KOPT-K1 (cell line): ENCODE measurements around the gene PEMT.

ENCODE experiments used
- H3K27ac ChIP-seq: fragments of 200-600 bp; sonication (generic); 2 replicates; pipeline ENCODE4 v1.5.1; 2016; ENCODE audit warnings: antibody characterized with exemption, mild to moderate bottlenecking, low read depth, low read length; ENCODE audit not compliant: poor library complexity, severe bottlenecking
- H3K36me3 ChIP-seq: fragments of 200-600 bp; sonication (generic); 2 replicates; pipeline ENCODE4 v1.5.1; 2017; ENCODE audit warnings: antibody characterized with exemption, mild to moderate bottlenecking, low read length, moderate library complexity; ENCODE audit not compliant: insufficient read depth
- H3K9me3 ChIP-seq: fragments of 200-600 bp; sonication (generic); 2 replicates; pipeline ENCODE4 v1.5.1; 2017; ENCODE audit warnings: antibody characterized with exemption, low read length, mild to moderate bottlenecking; ENCODE audit not compliant: insufficient read depth, poor library complexity, severe bottlenecking

PEMT gene

DNA sequence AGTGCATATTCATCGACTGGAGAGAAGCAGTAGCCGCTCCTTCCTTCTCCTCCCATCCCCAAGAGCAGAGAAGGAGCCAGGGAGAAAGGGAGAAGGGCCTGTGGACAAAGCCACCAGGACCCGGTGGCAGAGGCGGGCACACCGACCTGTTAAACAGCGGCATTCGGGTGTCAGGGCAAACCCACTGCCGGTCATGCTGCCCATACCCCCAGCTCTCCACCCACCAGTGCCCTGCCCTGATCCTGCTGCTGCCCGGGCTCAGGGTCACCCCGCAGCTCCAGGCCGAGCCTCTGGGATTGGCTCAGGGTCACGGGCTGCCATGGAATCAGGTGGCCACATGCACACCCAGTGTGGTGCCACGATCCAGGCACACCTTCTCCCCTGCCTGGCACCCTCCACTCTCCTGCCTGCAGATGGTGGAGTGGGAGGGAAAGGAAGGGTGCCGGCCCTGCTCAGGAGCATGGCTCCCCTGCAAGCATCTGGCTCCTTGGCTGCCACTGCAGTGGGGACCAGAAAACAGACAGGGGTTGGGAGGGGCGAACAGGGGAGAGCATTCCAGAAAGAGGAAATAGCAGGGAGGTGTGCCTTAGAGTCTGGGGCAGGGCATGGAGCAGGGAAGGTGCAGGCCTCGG, 77.0 kb downstream of the PEMT start:
- Histone ChIP-seq H3K9me3 (no peaks in the 10 kb centered on the region), H3K27ac (no peak overlapping the region), H3K36me3 (no peaks in the 10 kb centered on the region)

DNA sequence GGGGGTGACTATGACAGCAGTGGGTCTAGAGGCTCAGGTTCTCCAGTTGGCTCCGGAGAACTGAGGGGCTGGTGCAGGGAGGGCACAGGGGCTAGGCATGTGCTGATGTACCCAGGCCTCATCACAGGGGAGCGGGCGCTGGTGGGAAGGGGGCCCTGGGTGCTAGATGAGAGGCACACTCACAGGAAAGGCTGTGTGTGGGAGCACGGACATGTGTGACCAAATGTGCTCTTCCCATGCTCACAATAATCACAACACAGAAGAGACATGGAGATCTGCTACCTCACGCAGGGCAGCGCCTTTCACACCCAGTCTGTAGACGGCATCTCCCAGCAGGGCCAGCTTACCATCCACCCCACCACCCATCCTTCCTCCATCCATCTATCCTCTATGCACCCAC, 77.9 kb downstream of the PEMT start:
- Histone ChIP-seq H3K27ac (no peak overlapping the region), H3K9me3 (no peaks in the 10 kb centered on the region), H3K36me3 (no peaks in the 10 kb centered on the region)

DNA sequence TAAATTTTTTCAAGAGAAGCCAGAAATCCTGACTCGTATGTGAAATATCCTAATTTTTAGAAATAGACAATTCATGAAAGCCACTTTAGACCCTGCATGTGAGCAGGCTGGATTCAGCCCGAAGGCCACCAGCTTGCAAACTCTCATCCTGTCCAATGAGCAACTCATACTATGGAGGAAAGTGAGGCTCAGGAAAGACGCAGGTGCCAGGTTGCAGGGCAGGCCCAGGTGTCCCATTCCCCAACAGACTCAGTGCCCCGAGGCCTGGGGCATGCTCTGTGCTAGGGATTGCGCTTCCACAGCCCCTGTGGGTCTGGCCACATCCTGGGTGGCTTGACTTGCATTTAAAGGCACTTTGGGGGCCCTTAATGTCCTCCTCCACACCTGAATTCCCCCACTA, 78.6 kb downstream of the PEMT start:
- H3K36me3 ChIP-seq = no peaks in the 10 kb centered on the region
- H3K27ac ChIP-seq = no peak overlapping the region
- H3K9me3 ChIP-seq = no peaks in the 10 kb centered on the region

DNA sequence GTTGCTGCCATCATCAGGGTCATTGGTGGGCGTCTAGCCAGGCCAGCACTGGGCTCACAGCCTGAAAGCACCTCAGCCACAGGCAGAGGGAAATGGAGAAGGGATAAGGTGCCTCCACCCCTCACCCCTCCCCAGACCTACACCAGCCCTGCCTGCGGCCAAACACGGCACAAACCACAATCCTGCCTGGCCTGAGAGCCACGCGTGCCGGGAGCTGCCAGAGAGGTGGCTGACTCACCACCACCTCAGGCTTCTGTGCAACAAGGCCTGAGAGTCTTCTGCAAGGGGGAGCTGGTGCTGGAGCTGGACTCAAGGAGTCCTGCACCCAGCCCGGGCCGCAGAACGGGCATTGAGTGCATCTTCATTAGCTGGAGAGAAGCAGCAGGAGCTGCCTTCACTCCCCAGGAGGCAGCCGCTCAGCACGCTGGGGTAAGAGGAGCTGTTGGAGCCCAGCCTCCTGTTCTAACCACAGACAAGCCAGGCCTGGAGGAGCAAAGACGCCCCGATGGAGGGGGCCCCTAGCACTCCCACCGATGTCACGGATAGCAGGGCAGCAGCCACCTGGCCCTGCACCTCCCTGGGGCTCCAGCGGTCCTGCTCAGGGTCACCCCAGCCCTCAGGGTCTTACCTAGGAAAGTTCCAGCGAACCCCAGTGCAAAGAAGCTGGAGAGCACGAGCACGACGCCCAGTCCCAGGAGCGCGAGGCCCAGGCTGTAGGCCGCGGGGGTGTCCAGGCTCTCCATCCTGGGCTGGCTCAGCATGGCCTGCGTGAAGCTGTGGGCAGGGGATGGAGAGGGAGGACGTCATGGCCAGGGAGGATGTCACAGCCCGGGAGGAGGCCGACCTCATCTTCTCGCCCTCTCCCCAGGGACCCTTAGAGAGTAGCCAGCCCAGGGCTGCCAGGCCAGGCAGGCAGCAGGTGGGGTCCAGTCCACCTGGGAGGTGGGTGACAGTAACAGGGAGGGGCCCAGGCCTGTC, 79.3 kb downstream of the PEMT start:
- no peak overlapping the region for H3K27ac ChIP-seq
- no peaks in the 10 kb centered on the region for H3K9me3 ChIP-seq
- H3K36me3 ChIP-seq = no peaks in the 10 kb centered on the region

DNA sequence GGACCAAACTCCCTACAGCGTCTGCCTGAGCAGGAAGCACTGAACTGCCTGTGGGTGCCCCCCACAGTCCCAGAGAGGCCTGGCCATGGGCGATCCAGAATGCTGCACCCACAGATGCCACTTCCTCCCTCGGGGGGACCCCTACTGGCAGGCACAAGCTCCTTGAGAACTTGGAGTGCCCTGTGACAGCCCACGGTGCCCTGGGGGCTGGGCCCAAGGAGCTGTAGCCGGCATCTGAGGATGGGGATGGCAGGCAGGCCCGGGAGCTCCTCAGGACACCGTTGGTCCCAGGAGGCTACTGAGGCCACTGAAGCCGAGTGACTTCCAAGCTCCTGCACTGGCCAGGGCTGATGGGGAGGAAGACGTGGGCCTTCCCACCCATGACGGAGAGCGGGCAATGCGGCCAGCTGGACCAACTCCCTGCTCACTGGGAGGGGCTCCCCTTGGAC, 80.2 kb downstream of the PEMT start:
- no peak overlapping the region for H3K27ac ChIP-seq

DNA sequence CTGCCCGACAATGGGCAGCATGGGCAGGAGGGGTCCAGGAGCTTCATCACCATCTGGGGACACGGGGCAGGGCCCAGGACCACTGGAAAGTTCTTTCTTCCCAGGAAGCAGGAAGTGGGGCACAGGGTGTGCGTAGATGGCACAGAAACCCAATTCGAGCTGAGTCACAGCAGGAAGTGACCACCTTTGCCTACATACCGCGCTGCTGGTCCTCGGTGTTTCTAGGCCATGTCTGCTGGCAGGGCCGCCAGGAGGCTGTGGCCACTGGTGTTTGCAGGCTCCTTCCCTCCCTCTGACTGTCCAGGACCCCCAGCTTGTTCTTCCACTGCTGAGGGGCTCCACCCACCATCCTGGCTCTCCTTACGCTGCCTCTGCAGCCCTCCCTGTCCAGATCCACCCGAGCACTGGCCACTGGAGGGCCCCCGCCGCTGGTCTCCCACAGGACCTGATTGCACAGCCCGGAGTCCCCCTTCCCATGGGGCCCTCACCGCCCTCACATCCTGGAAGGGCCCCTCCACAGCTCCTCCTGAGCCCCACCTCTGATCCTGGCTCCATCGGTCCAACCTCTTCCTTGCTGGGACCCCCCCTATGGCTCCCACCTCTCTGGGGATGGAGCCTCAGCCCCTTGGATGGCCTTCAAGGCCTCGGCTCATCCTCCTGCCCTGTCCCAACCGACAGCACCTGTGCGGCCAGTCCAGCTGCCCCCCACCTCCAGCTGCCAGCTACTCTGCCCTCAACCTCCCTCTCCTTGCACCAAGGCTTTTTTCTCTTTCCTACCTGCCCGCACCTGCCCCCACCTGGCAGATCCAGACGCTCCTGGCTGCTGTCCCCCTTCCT, 80.8 kb downstream of the PEMT start:
- no peaks in the 10 kb centered on the region for H3K36me3 ChIP-seq
- H3K27ac ChIP-seq = no peak overlapping the region
- H3K9me3 ChIP-seq = no peaks in the 10 kb centered on the region

More for the DNA sequence above, 80.2 kb downstream of the PEMT start:
- no peaks in the 10 kb centered on the region for H3K9me3 ChIP-seq
- H3K36me3 ChIP-seq = no peaks in the 10 kb centered on the region

DNA sequence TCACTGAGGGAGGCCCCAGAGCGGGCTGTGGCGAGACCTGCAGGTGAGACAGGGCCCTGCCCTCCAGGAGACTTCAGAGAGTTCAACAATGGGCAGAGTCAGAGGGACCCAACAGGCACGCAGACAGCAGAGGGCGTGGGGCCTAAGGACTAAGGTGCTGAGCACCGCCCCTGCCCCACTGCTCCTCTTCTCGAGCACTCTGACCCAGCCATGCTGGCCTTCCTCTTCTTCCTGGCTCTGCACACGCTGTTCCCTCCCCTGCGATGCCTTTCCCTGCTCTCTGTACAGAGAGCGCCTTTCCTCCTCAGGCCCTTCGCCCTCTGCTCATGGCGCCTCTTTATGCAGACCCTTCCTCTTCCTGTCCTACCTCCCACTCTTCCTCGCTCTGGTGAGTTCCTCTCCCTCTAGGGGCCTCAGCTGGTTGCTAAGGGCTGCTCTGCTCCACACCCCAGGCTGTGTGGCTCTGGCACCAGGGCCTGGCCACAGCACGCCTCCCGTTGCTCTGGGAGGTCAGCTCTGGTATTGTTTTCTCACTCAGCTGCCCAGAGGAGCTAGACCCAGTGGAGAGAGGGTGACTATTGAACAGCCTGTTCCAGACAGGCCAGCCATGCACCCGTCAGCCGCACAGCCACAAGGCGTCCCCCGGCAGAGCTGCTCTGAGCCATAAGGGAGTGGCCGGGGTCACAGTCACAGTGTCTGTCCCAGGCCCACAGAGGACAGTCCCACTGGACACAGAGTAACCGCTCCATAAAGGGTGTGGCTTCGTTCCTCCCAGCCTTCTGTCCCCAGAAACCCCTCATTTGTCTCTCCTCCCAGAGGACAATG, 81.7 kb downstream of the PEMT start:
- H3K36me3 ChIP-seq = no peaks in the 10 kb centered on the region
- no peak overlapping the region for H3K27ac ChIP-seq
- H3K9me3 ChIP-seq = no peaks in the 10 kb centered on the region

- H3K27ac ChIP-seq = no peak overlapping the region
- H3K9me3 ChIP-seq = no peaks in the 10 kb centered on the region
- no peaks in the 10 kb centered on the region for H3K36me3 ChIP-seq
These were observed 82.6 kb downstream of the PEMT start for GRCh38 chr17:17508646-17509591.

GRCh38 chr17:17508019-17508535, 83.4 kb downstream of the PEMT start:
- no peaks in the 10 kb centered on the region for H3K36me3 ChIP-seq
- H3K9me3 ChIP-seq = no peaks in the 10 kb centered on the region
- H3K27ac ChIP-seq = no peak overlapping the region

- Histone ChIP-seq H3K9me3 (no peaks in the 10 kb centered on the region), H3K27ac (no peak overlapping the region), H3K36me3 (no peaks in the 10 kb centered on the region)
These were observed 84.0 kb downstream of the PEMT start for GRCh38 chr17:17507465-17508011.

GRCh38 chr17:17506893-17507464, 84.5 kb downstream of the PEMT start:
- Histone ChIP-seq H3K9me3 (no peaks in the 10 kb centered on the region), H3K36me3 (no peaks in the 10 kb centered on the region), H3K27ac (no peak overlapping the region)

DNA sequence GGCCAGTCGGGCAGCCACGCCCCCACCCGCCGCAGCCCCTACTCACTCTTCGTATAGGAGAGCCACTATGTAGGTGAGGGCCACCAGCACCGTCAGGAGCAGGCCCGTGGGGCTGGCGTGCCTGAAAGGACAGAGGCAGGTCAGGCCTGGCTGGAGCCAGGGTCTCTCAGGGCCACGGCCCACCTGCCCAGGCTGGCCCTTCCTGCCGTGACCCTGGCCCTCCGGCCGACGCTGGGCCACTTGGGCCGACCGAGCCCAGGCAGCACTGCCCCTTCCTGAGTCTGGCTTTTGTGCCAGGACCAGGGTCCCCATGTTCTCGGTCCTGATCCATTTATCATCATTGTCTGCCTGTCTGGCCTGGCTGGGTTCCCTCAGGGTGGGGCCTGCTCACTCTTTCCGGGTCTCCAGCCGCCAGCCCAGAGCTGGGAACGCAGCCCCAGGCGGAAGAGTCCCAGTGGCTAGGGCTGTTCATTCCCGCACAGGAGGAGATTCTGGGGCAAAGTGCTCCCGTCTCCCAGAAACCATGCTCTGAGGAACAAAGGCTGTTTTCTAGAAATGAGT, 85.2 kb downstream of the PEMT start:
- Histone ChIP-seq H3K36me3 (no peaks in the 10 kb centered on the region), H3K9me3 (no peaks in the 10 kb centered on the region), H3K27ac (no peak overlapping the region)
